Loucy (cell line): Measurements from ENCODE around the gene MTREX.
A peak's percentile ranks its signal among the peaks of the same experiment; 100 is the strongest.

Experiments
- H2AFZ ChIP-seq: fragments of 200-600 bp; sonication (generic); 2 replicates; pipeline ENCODE4 v1.6.0; 2016; ENCODE audit warnings: antibody characterized with exemption, mild to moderate bottlenecking, low read length, moderate library complexity
- H3F3A ChIP-seq: fragments of 200-600 bp; 2 replicates; pipeline ENCODE4 v1.6.0; 2016; ENCODE audit warnings: antibody characterized with exemption, low read depth, mild to moderate bottlenecking
- H3K27me3 ChIP-seq: fragments of 200-600 bp; sonication (generic); 2 replicates; pipeline ENCODE4 v1.6.1; 2014; ENCODE audit warnings: low read length, mild to moderate bottlenecking; ENCODE audit not compliant: insufficient read depth, poor library complexity, severe bottlenecking
- H3K36me3 ChIP-seq: fragments of 200-600 bp; sonication (generic); 2 replicates; pipeline ENCODE4 v1.6.1; 2016; ENCODE audit warnings: low read length; ENCODE audit not compliant: insufficient read depth
- H3K4me1 ChIP-seq: fragments of 200-600 bp; sonication (generic); 2 replicates; pipeline ENCODE4 v1.5.1; 2014; ENCODE audit warnings: low read length, mild to moderate bottlenecking; ENCODE audit not compliant: insufficient read depth, poor library complexity, severe bottlenecking
- H3K4me2 ChIP-seq: fragments of 200-600 bp; sonication (generic); 2 replicates; pipeline ENCODE4 v1.6.0; 2014; ENCODE audit warnings: antibody characterized with exemption, low read length, low read depth, mild to moderate bottlenecking; ENCODE audit not compliant: poor library complexity, severe bottlenecking
- H3K4me3 ChIP-seq: fragments of 200-600 bp; sonication (generic); 2 replicates; pipeline ENCODE4 v1.5.1; 2014; ENCODE audit warnings: low read length, mild to moderate bottlenecking, mixed read lengths; ENCODE audit not compliant: poor library complexity, severe bottlenecking
- H3K79me2 ChIP-seq: fragments of 200-600 bp; sonication (generic); 2 replicates; pipeline ENCODE4 v1.6.1; 2014; ENCODE audit warnings: low read length; ENCODE audit not compliant: insufficient read depth
- H3K9ac ChIP-seq: fragments of 200-600 bp; sonication (generic); 2 replicates; pipeline ENCODE4 v1.6.0; 2014; ENCODE audit warnings: mild to moderate bottlenecking, low read depth, low read length, moderate library complexity; ENCODE audit not compliant: poor library complexity, severe bottlenecking
- H3K9me2 ChIP-seq: fragments of 200-600 bp; sonication (generic); replicated peaks from 2 replicates; pipeline ENCODE4 v1.6.1; 2016; ENCODE audit warnings: low read depth, low read length, mixed read lengths
- H3K9me3 ChIP-seq: fragments of 200-600 bp; sonication (generic); 2 replicates; pipeline ENCODE4 v1.6.1; 2014; ENCODE audit warnings: mild to moderate bottlenecking, antibody characterized with exemption, low read length, low read depth; ENCODE audit not compliant: insufficient read depth
- H4K20me1 ChIP-seq: fragments of 200-600 bp; sonication (generic); 2 replicates; pipeline ENCODE4 v1.6.0; 2014; ENCODE audit warnings: antibody characterized with exemption, low read length, mild to moderate bottlenecking; ENCODE audit not compliant: insufficient read depth, poor library complexity, severe bottlenecking
- EZH2phosphoT487 ChIP-seq: fragments of 200-600 bp; IDR thresholded peaks from 2 replicates; pipeline ENCODE4 v1.6.1; 2018; ENCODE audit warnings: antibody characterized with exemption, mild to moderate bottlenecking, moderate library complexity, borderline replicate concordance
- TF ChIP-seq, protein P1 (sequence below): fragments of 200-600 bp; sonication (generic); conservative IDR thresholded peaks from 2 replicates; pipeline ENCODE4 v1.5.1; 2014; ENCODE audit warnings: mild to moderate bottlenecking, antibody characterized with exemption, low read length

MTREX gene

GRCh38 chr5:55320571-55320970 lies 12.8 kb downstream of the MTREX start:
- H3K4me2 ChIP-seq, result no peak overlapping the region
- TF ChIP-seq, protein P1, sequence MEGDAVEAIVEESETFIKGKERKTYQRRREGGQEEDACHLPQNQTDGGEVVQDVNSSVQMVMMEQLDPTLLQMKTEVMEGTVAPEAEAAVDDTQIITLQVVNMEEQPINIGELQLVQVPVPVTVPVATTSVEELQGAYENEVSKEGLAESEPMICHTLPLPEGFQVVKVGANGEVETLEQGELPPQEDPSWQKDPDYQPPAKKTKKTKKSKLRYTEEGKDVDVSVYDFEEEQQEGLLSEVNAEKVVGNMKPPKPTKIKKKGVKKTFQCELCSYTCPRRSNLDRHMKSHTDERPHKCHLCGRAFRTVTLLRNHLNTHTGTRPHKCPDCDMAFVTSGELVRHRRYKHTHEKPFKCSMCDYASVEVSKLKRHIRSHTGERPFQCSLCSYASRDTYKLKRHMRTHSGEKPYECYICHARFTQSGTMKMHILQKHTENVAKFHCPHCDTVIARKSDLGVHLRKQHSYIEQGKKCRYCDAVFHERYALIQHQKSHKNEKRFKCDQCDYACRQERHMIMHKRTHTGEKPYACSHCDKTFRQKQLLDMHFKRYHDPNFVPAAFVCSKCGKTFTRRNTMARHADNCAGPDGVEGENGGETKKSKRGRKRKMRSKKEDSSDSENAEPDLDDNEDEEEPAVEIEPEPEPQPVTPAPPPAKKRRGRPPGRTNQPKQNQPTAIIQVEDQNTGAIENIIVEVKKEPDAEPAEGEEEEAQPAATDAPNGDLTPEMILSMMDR, result no peak
- TF ChIP-seq EZH2phosphoT487, result no peak
- H3F3A ChIP-seq, result no peaks in the 10 kb centered on the region; the same call in 1 of the 2 replicates
- peaks cover 7% of the 10 kb centered on the region for H3K4me1 ChIP-seq
- H3K9me3 ChIP-seq, result no peaks in the 10 kb centered on the region
- no peaks in the 10 kb centered on the region for H3K9me2 ChIP-seq
- H4K20me1 ChIP-seq, result peaks cover 23% of the 10 kb centered on the region
- no peak overlapping the region for H3K4me3 ChIP-seq
- peaks cover 74% of the 10 kb centered on the region for H3K79me2 ChIP-seq
- H2AFZ ChIP-seq, result no peak overlapping the region
- no peak overlapping the region for H3K9ac ChIP-seq
- H3K27me3 ChIP-seq, result no peaks in the 10 kb centered on the region
- peaks cover 23% of the 10 kb centered on the region; the same call in 1 of the 2 replicates for H3K36me3 ChIP-seq

DNA sequence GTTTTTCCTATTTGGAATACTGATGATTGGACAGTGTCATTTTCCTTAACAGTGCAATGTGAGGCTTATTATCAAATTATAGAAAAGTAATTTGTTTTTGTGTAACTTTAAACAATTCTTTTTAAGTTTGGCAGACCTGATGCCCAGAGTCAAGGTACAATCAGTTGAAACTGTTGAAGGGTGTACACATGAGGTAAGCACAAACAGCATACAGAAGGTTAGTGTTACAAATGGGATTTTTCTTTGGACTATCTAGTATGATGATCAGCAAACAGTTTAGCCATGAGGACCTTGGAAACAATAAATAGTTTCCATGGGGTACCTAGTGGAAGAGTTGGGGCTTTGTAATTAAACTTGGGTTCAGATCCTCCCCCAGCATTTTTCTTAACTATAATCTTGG lies 16.2 kb downstream of the MTREX start:
- peaks cover 54% of the 10 kb centered on the region for H3K79me2 ChIP-seq
- TF ChIP-seq, protein P1, result no peak
- no peak for TF ChIP-seq EZH2phosphoT487
- no peak overlapping the region for H3K4me3 ChIP-seq
- peaks cover 24% of the 10 kb centered on the region for H4K20me1 ChIP-seq
- no peak overlapping the region for H3K4me2 ChIP-seq
- H3K9ac ChIP-seq, result no peak overlapping the region
- peaks cover 43% of the 10 kb centered on the region; the same call in 1 of the 2 replicates for H3K36me3 ChIP-seq
- no peaks in the 10 kb centered on the region for H3K9me2 ChIP-seq
- H3K27me3 ChIP-seq, result no peaks in the 10 kb centered on the region
- peaks cover 17% of the 10 kb centered on the region for H3K4me1 ChIP-seq
- H2AFZ ChIP-seq, result no peak overlapping the region
- no peaks in the 10 kb centered on the region for H3K9me3 ChIP-seq
- no peaks in the 10 kb centered on the region; the same call in 1 of the 2 replicates for H3F3A ChIP-seq

- H2AFZ ChIP-seq, result no peak overlapping the region
- H3K36me3 ChIP-seq, result peaks cover 52% of the 10 kb centered on the region; the same call in 1 of the 2 replicates
- TF ChIP-seq, protein P1, result peak; percentile 82
- TF ChIP-seq EZH2phosphoT487, result no peak
- H3K4me2 ChIP-seq, result no peak overlapping the region
- H3K9me3 ChIP-seq, result no peaks in the 10 kb centered on the region
- H3K4me3 ChIP-seq, result no peak overlapping the region
- peaks cover 18% of the 10 kb centered on the region for H4K20me1 ChIP-seq
- no peaks in the 10 kb centered on the region for H3K9me2 ChIP-seq
- no peaks in the 10 kb centered on the region; the same call in 1 of the 2 replicates for H3F3A ChIP-seq
- H3K4me1 ChIP-seq, result peaks cover 17% of the 10 kb centered on the region
- H3K27me3 ChIP-seq, result no peaks in the 10 kb centered on the region
- peaks cover 52% of the 10 kb centered on the region for H3K79me2 ChIP-seq
- no peak overlapping the region for H3K9ac ChIP-seq
These were observed 17.1 kb downstream of the MTREX start for GRCh38 chr5:55324815-55325418.
